T1000 (cell line): ENCODE measurements around the gene MORC2.

ENCODE experiments used
- DNase-seq: peaks from one replicate; lab custom pipeline; 2025; ENCODE audit warnings: mixed read lengths; lab: John Stamatoyannopoulos, UW

Gene MORC2

DNA sequence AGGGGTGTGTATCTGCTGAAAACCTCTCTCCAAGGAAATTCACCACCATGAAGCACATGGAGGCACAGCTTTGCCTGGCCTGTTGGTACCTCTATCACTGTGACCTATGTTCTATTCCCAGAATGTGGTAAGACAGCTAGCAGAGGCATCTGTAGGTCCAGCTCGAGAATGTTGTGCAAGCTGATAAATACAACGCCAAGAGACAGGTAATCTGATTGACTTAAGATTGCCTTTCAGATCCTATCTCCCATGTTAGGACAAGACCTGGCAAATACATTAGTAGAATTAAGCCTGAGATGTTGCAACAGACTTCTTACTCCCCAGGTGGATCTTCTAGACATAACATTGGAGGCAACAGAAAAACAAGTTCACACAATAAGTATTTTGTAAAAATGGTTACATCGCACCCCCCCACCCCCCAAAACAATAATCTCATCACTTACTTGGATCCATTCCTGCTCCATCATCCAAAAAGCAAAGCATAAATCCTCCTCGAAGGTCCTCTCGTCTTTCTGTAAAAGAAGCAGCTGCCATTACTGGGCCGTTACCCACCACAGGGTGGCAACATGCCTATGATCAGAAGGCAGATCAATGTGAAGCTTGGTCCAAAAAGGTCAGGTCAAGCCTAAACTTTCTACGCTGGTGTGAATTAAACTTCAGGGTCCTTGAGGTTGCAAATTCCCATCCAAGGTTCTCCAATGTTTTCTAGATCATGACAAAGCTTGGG lies 18.5 kb downstream of the MORC2 start:
- no peak for DNase-seq

DNA sequence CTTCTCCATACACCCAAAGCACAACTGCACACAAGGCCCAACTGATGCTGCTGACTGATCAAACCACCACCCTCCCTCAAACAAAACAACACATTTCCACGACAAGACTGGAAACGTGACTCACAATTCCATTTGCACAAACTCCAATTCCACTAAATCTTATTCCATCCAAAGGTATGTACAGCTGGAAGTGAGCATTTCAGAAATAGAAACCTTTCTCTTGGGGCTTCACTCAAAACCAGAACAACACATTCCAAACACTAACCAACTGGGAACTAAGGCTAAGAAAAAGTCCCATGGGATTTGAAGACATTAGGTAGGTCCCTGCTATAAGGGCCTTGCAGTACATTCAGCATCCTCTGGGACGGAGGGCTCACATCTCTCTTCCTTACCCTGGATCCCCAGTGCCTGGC lies 19.6 kb downstream of the MORC2 start:
- no peak for DNase-seq

DNA sequence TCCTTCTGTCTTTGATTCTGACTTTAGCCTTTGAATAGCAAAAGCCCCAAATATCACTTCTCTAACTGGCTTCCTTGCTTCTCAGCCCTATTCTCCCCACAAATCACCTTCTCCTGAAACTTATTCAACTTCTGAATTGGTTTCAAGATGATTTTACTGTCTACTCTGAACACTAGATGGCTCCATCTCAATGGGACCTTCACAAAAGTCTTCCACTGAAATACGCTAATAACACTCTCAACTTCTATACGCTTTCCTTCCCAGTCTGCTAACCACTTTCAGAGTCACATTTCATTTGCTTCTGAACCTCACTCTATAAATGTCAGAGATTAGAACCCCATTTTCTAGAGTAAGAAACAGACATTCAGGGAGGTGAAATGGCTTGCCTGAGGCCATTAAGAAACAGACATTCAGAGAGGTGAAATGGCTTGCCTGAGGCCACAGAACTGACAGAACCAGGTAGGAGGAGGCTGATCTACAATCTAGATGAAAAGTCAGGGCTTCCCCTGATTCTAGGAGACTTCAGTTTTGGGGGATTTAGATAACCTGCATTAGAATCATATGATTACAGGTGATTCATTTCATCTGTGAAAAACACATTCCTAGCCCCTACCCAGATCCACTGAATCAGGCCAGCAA lies 20.6 kb downstream of the MORC2 start:
- no peak for DNase-seq

DNA sequence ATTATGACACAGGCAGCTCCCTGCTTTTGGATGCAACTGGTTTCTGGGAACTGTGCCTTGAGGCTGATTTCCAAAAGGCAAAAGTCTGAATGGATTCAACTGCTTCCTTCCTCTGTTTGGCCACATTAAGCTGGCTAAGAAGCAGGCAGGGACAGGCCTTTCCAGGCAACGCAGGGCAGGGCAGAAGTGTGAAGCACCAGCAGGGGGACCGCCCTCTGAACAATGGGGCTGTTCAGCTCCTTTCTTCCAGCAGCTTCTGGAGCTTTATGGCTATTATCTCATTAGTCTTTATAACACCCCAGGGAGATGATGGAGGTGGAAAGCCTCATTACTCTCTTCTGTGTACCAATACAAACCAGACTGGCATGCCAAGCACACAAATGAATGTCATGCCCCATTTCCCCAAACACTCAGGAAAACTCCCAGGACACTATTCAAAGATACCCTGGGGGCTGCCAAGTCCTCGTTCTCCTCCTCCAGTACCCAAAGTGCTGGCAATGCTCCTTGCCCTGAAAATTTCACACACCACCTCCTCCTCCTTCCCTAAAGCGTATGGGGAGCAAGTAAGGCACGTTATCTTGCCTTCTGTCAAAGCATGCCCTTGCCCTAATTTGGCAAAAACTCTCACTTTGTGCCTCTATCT lies 21.3 kb downstream of the MORC2 start:
- DNase-seq: no peak

DNA sequence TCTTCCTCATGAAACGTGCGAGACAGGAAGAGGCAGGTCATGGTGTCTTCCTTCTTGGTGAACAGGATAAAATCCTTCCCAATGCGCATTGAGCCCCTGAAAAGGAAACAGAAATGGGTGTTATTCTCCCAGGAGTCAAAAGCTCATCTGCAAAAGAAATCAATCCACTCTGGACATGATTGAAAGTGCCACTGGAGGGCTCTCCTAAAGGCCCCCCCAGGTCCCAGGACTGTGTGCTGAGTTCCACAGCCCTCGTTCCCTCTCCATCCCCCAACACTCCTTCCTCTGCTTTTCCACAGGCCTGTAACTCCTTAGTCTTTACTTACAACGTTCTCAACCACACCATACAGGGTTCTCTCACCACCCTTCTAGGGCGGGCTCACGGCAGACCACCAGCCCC lies 22.2 kb downstream of the MORC2 start:
- DNase-seq: no peak

DNA sequence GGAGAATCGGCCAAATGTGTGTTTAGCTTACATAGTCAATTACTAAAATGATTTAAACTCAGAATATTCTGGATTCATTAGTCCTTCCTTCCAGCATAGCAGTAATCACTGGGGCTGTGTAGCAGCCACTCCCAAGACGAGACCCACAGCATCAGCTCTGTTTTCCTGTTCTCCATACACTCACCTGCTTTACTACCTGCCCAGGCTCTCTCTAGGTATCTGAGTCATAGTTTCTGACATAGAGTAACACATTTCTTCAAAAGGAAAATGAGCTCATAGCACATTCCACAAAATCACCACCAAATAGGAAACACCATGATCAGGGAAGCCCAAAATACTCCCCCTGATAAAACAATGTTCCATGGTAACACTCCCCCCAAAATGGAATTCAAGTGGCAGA lies 22.9 kb downstream of the MORC2 start:
- DNase-seq: no peak

DNA sequence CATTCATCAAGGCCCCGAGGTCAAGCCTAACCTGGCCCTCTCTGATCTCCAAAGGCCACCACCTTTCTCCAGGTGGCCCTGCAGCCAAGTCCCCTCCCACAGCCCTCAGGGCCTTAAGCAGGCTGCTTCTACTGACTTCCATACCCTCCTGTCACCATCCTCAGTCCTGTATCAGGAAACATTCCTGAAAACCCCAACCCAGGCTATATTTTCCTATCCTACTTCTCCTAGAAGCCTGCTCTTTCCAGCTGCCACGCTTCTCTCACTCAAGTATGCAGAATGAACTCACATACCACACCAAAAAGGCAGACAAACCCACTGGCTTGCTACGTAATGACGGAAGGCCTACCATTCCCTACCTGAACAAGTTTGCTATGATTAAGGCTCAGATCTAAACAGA lies 23.6 kb downstream of the MORC2 start:
- no peak for DNase-seq

DNA sequence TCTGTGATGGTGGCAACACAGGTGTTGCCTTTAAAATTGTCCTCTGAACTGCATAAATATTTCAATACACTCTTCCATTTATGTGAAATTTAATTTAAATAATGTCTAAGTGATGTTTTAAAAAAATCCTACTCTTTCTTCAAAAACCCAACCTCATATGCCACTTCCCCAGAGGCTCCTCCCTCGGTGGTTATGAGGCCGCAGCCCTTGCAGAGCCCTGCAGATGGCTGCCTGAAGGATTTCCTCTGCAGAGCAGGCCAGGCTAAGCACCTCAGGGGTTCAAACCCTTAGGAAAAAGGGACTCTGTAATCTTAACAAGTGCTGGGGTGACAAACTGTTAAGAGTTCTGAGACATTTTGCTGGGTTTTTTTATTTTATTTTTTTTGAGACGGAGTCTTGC lies 25.2 kb downstream of the MORC2 start:
- DNase-seq: no peak

DNA sequence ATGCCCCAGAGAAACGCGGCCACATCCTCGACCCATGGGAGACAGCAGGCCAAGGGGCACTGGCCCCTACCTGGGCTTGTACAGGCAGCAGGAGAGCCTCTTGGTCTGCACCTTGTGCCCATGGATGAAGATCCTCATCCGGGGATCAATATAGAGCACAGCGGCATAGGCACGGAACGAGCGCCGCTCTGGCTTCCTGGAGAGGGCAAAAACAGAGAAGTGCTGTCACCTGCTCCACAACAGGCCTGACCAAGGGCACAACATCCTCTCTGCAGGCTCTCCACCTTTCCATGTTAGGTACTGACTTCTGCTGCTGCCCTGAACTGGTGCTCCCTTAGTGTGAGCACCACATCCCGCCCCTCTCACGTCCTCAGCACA lies 27.2 kb downstream of the MORC2 start:
- no peak for DNase-seq

DNA sequence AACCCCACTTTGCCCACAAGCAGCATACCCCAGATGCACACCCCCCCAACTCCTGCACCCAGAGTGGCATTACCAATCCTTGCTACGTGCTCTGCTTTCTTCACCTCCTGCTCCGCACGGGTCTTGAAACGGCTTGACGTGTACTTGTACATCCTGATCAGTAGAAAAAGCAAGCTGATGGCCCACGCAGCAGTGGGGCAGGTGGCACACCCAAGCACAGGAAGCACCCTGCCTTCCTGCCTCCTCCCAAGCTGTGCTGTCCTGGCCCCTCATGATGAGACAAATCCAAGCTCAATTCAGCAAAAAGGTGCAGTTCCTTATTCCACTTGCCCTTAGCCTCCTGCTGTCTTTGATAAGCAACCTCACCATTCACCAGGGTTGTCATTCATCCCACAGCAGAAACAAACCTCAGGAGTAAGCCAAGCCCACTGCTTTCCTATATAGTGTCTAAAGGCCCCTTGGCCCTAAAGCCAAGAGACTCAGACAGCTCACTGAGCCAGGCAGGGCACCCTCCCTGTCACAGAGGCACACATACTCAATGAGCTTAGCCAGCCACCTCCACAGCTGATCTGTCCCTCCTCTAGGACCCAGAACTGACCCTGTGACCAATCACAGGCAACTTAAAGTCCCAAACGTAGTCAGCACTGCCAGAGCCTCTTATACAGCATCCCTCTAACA lies 27.8 kb downstream of the MORC2 start:
- DNase-seq: no peak

DNA sequence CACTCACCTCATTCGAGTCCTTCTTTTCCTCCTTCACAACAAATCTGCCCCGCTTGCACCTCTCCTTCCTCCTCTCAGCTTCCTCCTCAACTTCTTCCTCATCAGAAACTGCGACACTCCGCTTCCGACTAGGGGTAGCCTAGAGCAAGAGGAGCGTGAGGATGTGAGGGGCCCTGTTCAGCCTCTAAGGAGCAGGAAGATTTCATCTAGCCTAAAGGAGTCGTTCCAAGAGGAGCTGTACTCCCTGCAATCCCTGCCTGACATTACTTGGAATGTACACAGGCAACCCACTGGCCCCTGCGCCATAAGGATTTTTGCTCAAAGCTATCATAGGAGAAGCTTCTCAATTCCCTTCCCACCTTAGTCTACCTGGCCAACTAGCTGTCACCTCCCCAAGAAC lies 34.5 kb downstream of the MORC2 start:
- DNase-seq: no peak

DNA sequence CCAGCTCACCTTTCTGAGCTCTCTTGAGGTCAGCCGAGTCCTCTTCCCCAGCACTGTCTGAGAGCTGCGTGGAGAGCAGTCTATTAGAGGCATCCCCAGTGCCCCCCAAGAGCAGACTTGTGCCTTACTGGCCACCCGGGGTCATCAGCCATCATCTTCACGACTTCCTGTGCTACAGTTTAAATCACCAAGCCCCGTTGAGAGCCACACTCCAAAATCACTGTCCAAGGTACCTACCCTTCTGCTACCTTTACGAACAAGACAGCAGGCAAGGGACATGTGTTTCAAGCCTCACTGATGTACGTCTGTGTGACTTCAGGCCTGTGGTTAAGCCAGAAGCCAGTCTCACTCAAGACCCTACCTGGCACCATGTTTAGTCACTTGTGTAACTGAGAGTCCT lies 35.1 kb downstream of the MORC2 start:
- no peak for DNase-seq

DNA sequence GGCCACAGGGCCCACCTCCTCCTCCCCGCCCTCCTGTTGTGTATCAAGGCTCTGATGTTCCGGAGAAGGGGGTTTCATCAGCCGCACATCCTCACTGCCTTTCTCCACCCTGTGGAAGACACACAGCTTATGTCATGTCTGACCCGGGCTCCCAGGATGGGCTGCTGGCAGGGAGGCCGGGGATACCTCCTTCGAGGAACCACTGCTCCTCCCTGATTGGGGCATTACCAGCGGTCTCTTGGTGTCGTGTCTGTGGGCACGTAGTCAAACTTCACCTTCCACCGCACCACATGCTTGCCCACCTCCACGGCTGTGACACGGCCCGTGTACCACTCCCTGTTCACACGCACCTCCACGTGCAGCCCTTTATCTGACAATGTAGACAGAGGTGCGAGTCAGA lies 35.9 kb downstream of the MORC2 start:
- no peak for DNase-seq

DNA sequence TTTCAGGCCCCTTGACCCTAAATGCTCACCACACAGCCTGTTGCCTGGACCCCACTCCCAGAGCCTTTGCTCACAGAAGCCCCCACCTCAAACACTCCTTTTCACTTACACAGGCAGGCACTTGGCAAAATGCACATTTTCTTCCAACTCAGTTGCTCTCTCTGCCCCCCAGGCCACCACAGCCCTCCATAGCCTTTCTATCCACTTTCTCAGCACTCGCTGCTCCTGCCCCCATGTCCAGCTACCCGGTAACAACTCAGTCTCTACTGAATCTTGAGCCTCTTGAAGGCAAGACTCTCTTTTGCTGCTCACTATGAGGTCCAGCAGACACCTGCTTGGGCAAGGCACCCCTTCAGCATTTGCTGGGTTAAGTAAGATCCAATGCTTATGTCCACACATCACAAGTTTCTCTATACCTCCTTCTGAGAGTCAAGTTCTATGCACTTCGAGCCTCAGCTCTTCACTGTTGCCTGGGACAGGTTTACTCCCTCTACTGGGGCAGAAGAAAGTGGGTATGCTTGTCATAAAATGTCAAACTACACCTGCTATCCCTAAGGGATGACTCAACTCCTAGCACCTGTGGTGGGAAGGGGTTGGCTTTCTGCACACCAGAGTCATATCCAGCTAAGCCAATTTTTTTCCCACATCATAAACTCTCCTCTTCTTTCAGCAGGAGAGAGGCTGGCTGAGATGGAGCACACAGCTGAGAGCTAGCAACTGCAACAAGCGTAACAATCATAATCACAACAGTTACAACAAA lies 36.9 kb downstream of the MORC2 start:
- DNase-seq: no peak

DNA sequence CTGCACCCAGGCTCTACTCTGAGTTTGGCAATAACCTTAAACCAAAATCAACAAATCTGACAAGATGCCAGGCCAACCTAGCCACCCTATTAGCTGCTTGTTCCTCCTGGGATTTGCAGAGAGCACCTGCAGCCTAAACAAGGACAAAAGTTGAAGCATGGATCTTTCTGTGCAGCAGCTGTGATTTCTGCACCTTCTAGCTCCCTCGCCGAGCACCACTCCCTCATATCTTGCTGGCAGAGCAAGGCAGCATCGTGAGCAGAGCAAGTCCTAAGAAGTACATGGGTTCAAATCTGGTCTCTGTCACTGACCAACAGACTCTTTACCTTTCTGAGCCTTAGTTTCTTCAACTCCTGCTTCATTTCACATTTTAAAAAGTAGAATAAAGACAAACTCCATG lies 38.3 kb downstream of the MORC2 start:
- no peak for DNase-seq

DNA sequence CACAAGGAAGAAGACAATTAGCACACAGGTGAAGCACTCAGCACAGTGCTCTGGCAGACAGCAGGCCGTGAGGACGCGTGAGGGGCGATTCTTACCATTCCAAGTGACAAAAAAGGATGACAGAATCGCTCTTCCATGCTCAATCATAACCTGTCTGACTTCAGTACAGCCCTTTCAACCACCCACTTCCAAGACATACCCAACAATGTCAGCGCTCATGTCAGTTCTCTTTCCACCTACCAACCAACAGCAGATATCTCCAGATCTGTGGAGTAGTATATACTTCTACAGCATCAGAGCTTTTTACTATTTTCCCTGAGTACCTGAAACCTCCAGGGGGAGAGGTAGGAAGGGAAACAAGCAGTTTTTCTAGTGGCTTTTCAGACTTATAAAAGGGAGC lies 40.2 kb downstream of the MORC2 start:
- DNase-seq: no peak

DNA sequence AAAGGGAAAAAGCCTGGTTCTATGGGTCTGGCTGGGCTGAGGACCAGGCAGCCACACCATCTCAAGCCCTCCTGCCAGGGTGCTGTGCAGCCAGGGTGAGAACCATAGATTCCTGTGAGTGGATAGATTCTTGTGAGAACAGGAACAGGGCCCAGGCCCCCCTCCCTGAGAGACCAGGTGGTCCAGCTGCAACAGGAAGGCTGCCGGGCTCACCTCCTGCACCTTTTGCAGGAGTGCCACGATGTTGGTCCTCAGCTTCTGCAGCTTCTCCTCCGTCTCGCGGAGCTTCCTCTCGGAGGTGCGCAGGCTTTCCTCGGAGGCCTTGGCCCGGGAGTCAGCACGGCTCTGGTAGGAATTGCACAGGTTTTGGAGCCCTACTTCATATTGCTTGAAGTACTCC lies 40.8 kb downstream of the MORC2 start:
- DNase-seq: no peak

DNA sequence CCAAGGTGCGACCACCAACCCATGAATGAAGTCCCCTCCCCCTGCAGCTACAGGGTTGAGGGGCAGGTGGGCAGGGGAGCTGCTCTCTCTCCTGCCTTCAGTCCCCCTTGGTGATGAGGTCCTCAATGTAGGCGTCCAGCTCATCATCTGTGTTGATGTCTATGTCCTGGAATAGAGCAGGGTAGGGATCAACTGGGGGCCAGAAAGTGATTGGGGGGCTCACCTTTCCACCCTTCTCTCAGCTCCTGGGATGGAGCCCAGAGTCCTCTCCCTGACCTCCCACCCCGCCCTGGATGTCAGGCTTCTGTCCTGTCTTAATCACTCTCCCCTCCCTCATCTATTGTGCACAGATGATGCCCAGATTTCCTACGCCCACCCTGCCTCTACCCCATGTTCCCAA lies 41.9 kb downstream of the MORC2 start:
- DNase-seq: no peak

DNA sequence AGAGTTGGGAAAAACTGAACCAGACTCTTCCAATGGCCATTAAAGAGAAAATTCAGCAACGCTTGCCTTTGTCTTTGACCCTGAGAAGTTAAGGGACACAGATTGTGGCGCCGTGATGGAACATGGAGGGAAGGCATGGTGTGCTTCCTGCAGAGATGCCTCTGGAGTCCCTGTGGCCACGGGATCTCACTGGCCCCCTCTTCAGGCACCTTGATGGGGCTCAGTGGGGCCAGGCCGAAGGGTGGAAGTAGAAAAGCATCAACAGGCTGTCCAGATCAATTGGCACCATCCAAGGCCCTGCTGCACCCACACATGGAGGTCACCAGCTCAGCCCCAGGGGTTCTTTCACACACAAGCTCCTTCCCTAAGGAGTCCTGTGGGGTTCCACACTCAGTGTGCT lies 42.9 kb downstream of the MORC2 start:
- DNase-seq: no peak

DNA sequence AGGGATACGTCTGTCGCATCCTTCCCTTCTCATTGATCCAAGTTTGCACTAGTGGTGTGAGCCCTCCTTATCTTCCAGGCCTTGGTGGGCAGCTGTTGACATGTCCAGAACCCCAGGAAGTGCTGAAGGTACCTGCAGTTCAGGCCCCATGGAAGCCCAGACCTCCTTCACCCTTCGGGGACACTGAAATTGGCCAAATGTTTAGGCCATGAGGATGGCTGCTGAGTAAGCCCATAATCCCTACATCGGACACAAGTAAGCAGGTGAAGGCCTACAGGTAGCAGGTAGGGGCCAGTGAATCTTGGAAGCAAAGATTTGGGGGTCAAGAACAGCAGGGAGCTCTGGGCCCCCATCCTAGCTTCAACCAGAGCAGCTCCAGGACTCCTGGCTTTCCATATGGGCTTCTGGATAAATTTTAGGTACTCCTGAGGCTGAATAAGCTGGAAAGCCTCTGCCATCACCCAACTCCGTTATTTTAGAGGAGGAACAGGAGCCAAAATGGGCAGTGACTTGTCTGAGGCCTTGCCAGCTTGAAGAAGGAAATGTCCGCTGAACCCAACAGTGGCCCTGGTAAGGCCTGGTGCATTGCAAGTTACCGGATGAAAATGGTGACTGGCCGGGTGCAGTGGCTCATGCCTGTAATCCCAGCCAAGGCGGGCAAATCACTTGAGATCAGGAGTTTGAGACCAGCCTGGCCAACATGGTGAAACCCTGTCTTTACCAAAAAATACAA lies 45.2 kb downstream of the MORC2 start:
- DNase-seq: no peak

DNA sequence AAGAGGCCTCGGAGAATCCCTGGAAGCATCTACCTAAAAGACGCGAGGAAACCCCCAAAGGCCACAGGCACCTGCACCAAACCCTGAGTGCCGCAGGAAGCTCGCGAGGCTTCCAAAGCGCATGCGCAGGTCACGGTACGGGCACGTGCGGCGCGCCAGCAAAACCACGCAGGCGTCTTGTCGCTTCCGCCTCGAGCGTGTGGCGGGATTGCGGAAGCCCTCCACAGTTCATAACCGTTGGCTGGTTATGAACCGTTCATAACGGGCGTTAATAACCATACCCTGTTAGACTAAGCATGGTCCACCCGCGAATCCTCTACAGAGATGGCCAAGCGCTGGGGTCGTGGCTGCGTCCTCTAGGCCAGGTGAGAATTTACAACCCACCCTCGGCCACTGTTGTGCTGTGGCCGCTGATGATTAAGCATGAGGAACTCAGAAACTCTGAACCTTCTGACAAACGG lies 46.4 kb downstream of the MORC2 start:
- no peak for DNase-seq

DNA sequence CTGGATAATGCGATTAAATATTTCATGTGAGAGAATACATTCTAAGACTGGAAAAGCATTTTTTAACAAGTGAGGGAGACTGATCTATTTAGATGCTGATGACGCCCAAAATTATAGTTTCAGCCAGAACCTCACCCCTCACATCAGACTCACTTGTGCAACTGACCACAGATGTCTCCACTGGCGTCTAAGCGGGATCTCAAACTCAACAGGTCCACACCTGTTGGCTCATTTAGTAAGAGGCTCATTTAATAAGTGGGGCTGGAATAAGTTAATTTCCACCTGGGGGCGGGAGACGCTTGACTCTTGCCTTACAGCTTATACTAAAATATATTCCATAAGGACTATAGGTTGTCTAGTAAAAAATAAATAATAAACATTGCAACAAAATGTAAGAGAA lies 47.5 kb downstream of the MORC2 start:
- no peak for DNase-seq
